CD4-positive, alpha-beta T cell treated with Interleukin-15 for 1 hour (primary cell): ENCODE data around the gene TARBP2.
"Not testable (repeated sequence)": the region's sequence is repeated elsewhere in the genome, so short reads cannot be mapped to it uniquely, and the experiment has no call there.

Experiments used
- DNase-seq: peaks from one replicate; pipeline ENCODE4 v3.0.0-alpha.2; 2020

TARBP2 gene

GRCh38 chr12:53516758-53517455 lies 15.8 kb downstream of the TARBP2 start:
- DNase-seq, result no peak

GRCh38 chr12:53518381-53518780 lies 17.3 kb downstream of the TARBP2 start:
- no peak for DNase-seq

GRCh38 chr12:53523131-53523530 lies 22.0 kb downstream of the TARBP2 start:
- no peak for DNase-seq

- no peak for DNase-seq
Measured at GRCh38 chr12:53524476-53524875, 23.4 kb downstream of the TARBP2 start.

- no peak for DNase-seq
Measured at GRCh38 chr12:53530061-53530460, 29.0 kb downstream of the TARBP2 start.

GRCh38 chr12:53530920-53531319 lies 29.8 kb downstream of the TARBP2 start:
- DNase-seq, result no peak

- no peak for DNase-seq
Measured at GRCh38 chr12:53532021-53532420, 30.9 kb downstream of the TARBP2 start.

- no peak for DNase-seq
Measured at GRCh38 chr12:53532524-53533445, 31.7 kb downstream of the TARBP2 start.

GRCh38 chr12:53533471-53533870 lies 32.4 kb downstream of the TARBP2 start:
- no peak for DNase-seq

GRCh38 chr12:53536962-53537361 lies 35.9 kb downstream of the TARBP2 start:
- DNase-seq, result no peak

- no peak for DNase-seq
Measured at GRCh38 chr12:53538209-53538689, 37.2 kb downstream of the TARBP2 start.

- DNase-seq, result no peak
Measured at GRCh38 chr12:53539526-53539925, 38.4 kb downstream of the TARBP2 start.

GRCh38 chr12:53543539-53543938 lies 42.5 kb downstream of the TARBP2 start:
- DNase-seq, result peak; percentile 56

- DNase-seq, result not testable (repeated sequence)
Measured at GRCh38 chr12:53548354-53548753, 47.3 kb downstream of the TARBP2 start.

- not testable (repeated sequence) for DNase-seq
Measured at GRCh38 chr12:53550131-53550530, 49.0 kb downstream of the TARBP2 start.

- no peak for DNase-seq
Measured at GRCh38 chr12:53550595-53550994, 49.5 kb downstream of the TARBP2 start.

GRCh38 chr12:53551889-53552291 lies 50.8 kb downstream of the TARBP2 start:
- DNase-seq, result no peak

- DNase-seq, result no peak
Measured at GRCh38 chr12:53552361-53553327, 51.6 kb downstream of the TARBP2 start.
